GM21786 (cell line): ENCODE measurements around the gene DICER1.

Source experiments
- ATAC-seq: cut with Tn5 transposase; IDR thresholded peaks from one replicate; pipeline ENCODE4 v1.9.1; 2021; ENCODE audit not compliant: unreplicated experiment

Gene DICER1

GRCh38 chr14:95043732-95044462 is 113.4 kb downstream of the DICER1 start:
- ATAC-seq = no peak

DNA sequence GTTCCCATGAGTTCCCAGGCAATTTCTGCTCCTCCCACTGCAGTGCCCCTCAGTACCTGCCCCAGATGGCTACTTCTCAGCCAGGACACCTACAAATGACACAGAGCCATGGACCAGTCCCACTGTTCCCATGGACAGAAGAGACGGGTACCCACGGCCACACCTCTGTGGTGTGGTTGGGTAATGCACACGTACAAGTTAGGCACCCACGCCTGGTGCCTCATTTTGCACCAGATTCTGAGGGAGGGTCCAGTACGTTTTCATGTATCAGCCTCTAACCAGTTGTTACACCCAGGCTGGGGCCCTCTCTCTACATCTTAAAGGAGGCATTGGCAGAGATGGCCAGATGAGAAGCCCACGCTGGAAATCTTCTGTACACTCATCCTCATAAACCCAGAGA is 114.0 kb downstream of the DICER1 start:
- ATAC-seq = no peak

DNA sequence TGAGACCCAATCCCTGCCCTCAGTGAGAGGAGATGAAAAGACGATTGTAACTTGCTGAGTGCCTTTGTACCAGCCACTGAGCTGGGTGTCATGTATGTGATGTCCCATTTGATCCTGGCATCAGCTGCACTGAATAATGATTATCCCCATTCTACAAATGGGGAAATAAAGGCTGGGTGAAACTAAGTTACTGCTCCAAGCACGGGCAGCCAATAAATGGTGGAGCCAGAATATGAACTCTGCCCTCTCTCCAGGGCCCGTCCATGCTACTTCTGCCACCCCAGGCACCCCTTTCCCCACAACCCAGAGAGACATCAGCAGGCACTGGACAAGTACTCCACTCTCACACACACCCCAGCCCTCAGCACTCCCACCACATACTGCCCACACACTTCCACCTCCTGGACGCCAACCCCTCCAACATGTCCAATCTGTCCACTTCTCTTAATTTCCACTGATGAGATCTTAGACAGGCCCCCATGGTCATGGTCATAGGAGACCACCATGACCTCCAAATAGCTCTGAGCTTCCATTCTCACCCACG is 115.8 kb downstream of the DICER1 start:
- ATAC-seq = no peak

GRCh38 chr14:95040708-95041476 is 116.4 kb downstream of the DICER1 start:
- ATAC-seq = no peak

GRCh38 chr14:95039993-95040348 is 117.4 kb downstream of the DICER1 start:
- ATAC-seq = no peak

- ATAC-seq = no peak
These were observed 117.9 kb downstream of the DICER1 start for GRCh38 chr14:95039259-95039992.

DNA sequence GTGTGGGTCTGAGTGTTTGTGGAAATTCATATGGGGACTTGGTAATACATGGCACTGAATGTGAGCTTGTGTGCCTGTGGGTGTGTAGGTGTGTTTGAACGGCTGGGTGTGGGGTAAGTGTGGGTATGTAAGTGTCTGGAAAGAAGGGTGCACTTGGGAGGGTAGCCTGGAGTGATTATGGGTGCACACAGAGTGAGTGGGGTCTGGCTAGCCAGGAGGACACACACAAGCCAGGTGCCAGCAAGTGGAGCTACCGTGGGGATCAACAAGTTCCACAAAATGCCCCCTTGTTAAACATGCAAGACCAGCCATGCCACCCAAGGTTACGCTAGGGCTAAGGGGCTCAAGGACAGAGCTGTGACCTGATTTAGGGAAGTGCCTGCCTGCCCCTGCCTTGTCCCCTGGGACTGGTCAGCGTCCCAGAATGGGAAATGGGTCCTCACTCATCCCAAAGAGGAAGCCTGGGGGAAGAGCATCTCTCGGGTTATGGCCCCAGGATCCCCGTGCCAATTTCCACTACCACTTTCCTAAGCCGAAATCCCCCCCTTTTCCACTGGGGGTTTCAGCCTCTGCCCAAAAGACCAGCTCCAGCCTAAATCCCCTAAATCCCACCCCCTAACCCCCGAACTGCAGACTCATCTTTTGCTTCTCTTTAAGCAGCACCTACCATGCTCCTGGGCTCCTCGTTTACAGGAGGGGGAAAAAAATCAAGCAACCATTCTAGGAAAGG is 118.6 kb downstream of the DICER1 start:
- ATAC-seq = no peak

- no peak for ATAC-seq
These were observed 120.1 kb downstream of the DICER1 start for GRCh38 chr14:95037273-95037672.
